Mesenchymal stem cell (in vitro differentiated cells and primary cell): ENCODE results near the gene CRACR2A.

ENCODE experiments used
- DNase-seq: peaks from one replicate; pipeline ENCODE4 v3.0.0-alpha.2; 2013
- H2AFZ ChIP-seq: one replicate; pipeline ENCODE4 v1.6.1; 2013; ENCODE audit warnings: low read depth, mild to moderate bottlenecking, control low read depth, inconsistent platforms, low read length, moderate library complexity
- H2AK5ac ChIP-seq: 2 replicates; pipeline ENCODE4 v1.6.1; 2013; ENCODE audit warnings: low read length, moderate library complexity, mild to moderate bottlenecking, inconsistent platforms; ENCODE audit not compliant: severe bottlenecking
- H2BK120ac ChIP-seq: one replicate; pipeline ENCODE4 v1.6.1; 2013; ENCODE audit warnings: low read depth, mild to moderate bottlenecking, inconsistent platforms, low read length, moderate library complexity
- H2BK12ac ChIP-seq, 2 experiments: one replicate each; pipeline ENCODE4 v1.6.1; 2013; ENCODE audit warnings: inconsistent platforms in 2 of 2, low read length in 2 of 2, mild to moderate bottlenecking in 2 of 2, moderate library complexity in 2 of 2, control low read depth in 1 of 2
- H2BK15ac ChIP-seq: one replicate; pipeline ENCODE4 v1.6.1; 2013; ENCODE audit warnings: mild to moderate bottlenecking, low read depth, inconsistent platforms; ENCODE audit not compliant: poor library complexity, severe bottlenecking
- H2BK5ac ChIP-seq: 2 replicates; pipeline ENCODE4 v1.6.1; 2013; ENCODE audit warnings: low read depth, mild to moderate bottlenecking, low read length, control low read depth, inconsistent platforms; ENCODE audit not compliant: poor library complexity, severe bottlenecking
- H3K14ac ChIP-seq, 2 experiments: one replicate each; pipeline ENCODE4 v1.6.1; 2013; ENCODE audit warnings: inconsistent platforms in 2 of 2, low read length in 2 of 2, control low read depth in 1 of 2, mild to moderate bottlenecking in 1 of 2, moderate library complexity in 1 of 2
- H3K18ac ChIP-seq, 2 experiments: one replicate each; pipeline ENCODE4 v1.6.1; 2013; ENCODE audit warnings: inconsistent platforms in 2 of 2, low read length in 2 of 2, control low read depth in 1 of 2, low read depth in 1 of 2, mild to moderate bottlenecking in 1 of 2
- H3K23ac ChIP-seq, 2 experiments: one replicate each; pipeline ENCODE4 v1.6.1; 2013; ENCODE audit warnings: inconsistent platforms in 2 of 2, low read length in 2 of 2, mild to moderate bottlenecking in 2 of 2, moderate library complexity in 2 of 2, control low read depth in 1 of 2
- H3K27ac ChIP-seq: 2 replicates; pipeline ENCODE4 v1.5.1; 2013; ENCODE audit warnings: mild to moderate bottlenecking, moderate library complexity, low read length, control low read depth, inconsistent platforms; ENCODE audit not compliant: poor library complexity, severe bottlenecking
- H3K27me3 ChIP-seq, 2 experiments: 2 replicates each; pipeline versions ENCODE4 v1.6.1 to v1.7.0; 2013; ENCODE audit warnings: low read length in 2 of 2, mild to moderate bottlenecking in 2 of 2, moderate library complexity in 2 of 2, control low read depth in 1 of 2, inconsistent platforms in 1 of 2; ENCODE audit not compliant: control insufficient read depth in 1 of 2, insufficient read depth in 1 of 2
- H3K36me3 ChIP-seq, 2 experiments: 2 replicates each; pipeline versions ENCODE4 v1.6.1 to v1.7.0; 2013; ENCODE audit warnings: low read length in 2 of 2, control low read depth in 1 of 2, inconsistent platforms in 1 of 2, low read depth in 1 of 2, mild to moderate bottlenecking in 1 of 2; ENCODE audit not compliant: insufficient read depth in 2 of 2, control insufficient read depth in 1 of 2
- H3K4ac ChIP-seq, 2 experiments: one replicate each; pipeline ENCODE4 v1.6.1; 2013; ENCODE audit warnings: inconsistent platforms in 2 of 2, low read length in 2 of 2, mild to moderate bottlenecking in 2 of 2, moderate library complexity in 2 of 2, control low read depth in 1 of 2, low read depth in 1 of 2
- H3K4me1 ChIP-seq: 2 replicates; pipeline ENCODE4 v1.6.1; 2013; ENCODE audit warnings: low read depth, low read length, control low read depth; ENCODE audit not compliant: control insufficient read depth, insufficient read depth
- H3K4me2 ChIP-seq: 2 replicates; pipeline ENCODE4 v1.6.1; 2013; ENCODE audit warnings: low read length, mild to moderate bottlenecking, inconsistent platforms; ENCODE audit not compliant: poor library complexity, severe bottlenecking
- H3K4me3 ChIP-seq, 2 experiments: 2 replicates each; pipeline versions ENCODE4 v1.5.1 to v1.7.0; 2013; ENCODE audit warnings: low read length in 2 of 2, mild to moderate bottlenecking in 2 of 2, control low read depth in 1 of 2, low read depth in 1 of 2; ENCODE audit not compliant: insufficient read depth in 1 of 2
- H3K79me1 ChIP-seq: replicated peaks from 2 replicates; pipeline ENCODE4 v1.6.1; 2013; ENCODE audit warnings: mild to moderate bottlenecking, control low read depth, low read length, inconsistent platforms; ENCODE audit not compliant: poor library complexity, severe bottlenecking
- H3K9ac ChIP-seq: 2 replicates; pipeline ENCODE4 v1.7.0; 2013; ENCODE audit warnings: mild to moderate bottlenecking, low read length, moderate library complexity
- H3K9me3 ChIP-seq: 2 replicates; pipeline ENCODE4 v1.7.0; 2013; ENCODE audit warnings: mild to moderate bottlenecking, low read length; ENCODE audit not compliant: control insufficient read depth
- H4K8ac ChIP-seq: one replicate; pipeline ENCODE4 v1.6.1; 2013; ENCODE audit warnings: inconsistent platforms, mild to moderate bottlenecking, low read length, moderate library complexity
- H4K91ac ChIP-seq: one replicate; pipeline ENCODE4 v1.6.1; 2013; ENCODE audit warnings: mild to moderate bottlenecking, low read length, inconsistent platforms
- WGBS: methylation state at CpG from one replicate; pipeline ENCODE4 v1.1.7; 2013; ENCODE audit warnings: mixed read lengths; 5-methylcytosine and 5-hydroxymethylcytosine counted together

Gene CRACR2A

GRCh38 chr12:3747976-3748619 lies 4.8 kb downstream of the CRACR2A start:
- Histone ChIP-seq H3K18ac (no peak overlapping the region), H2BK5ac (no peak overlapping the region), H3K9ac (no peak overlapping the region), H3K27ac (no peak overlapping the region), H3K79me1 (peaks cover 7% of the 10 kb centered on the region), H3K36me3 (peaks cover 3 to 5% of the 10 kb centered on the region in 2 experiments), H4K91ac (no peak overlapping the region), H2AFZ (no peak overlapping the region), H4K8ac (no peak overlapping the region), H2BK15ac (no peak overlapping the region), H3K14ac (no peak overlapping the region), H2BK12ac (no peak overlapping the region), H3K4ac (no peak overlapping the region), H3K9me3 (no peaks in the 10 kb centered on the region), H3K4me2 (no peak overlapping the region), H3K4me1 (peaks cover 11% of the 10 kb centered on the region), H3K23ac (no peak overlapping the region), H2BK120ac (no peak overlapping the region), H3K4me3 (no peak overlapping the region), H2AK5ac (no peak overlapping the region), H3K27me3 (no peaks in the 10 kb centered on the region)
- DNase-seq, result no peak
- WGBS, result 90% methylated on average over 5 of the region's 5 CpGs

GRCh38 chr12:3747543-3747942 lies 5.4 kb downstream of the CRACR2A start:
- Histone ChIP-seq H3K4me2 (no peak overlapping the region), H3K4me1 (peaks cover 6% of the 10 kb centered on the region), H2BK15ac (no peak overlapping the region), H3K27ac (no peak overlapping the region), H4K8ac (no peak overlapping the region), H2AFZ (no peak overlapping the region), H3K23ac (no peak overlapping the region), H3K9me3 (no peaks in the 10 kb centered on the region), H3K9ac (no peak overlapping the region), H2AK5ac (no peak overlapping the region), H2BK12ac (no peak overlapping the region), H2BK120ac (no peak overlapping the region), H2BK5ac (no peak overlapping the region), H3K18ac (no peak overlapping the region), H4K91ac (no peak overlapping the region), H3K4ac (no peak overlapping the region), H3K14ac (no peak overlapping the region), H3K79me1 (peaks cover 7% of the 10 kb centered on the region), H3K27me3 (no peaks in the 10 kb centered on the region), H3K4me3 (no peak overlapping the region), H3K36me3 (peaks cover 3 to 5% of the 10 kb centered on the region in 2 experiments)
- 64% methylated on average over 5 of the region's 6 CpGs for WGBS
- no peak for DNase-seq

GRCh38 chr12:3746758-3747157 lies 6.2 kb downstream of the CRACR2A start:
- DNase-seq, result no peak
- WGBS, result 84% methylated on average over 4 of the region's 4 CpGs

GRCh38 chr12:3745152-3745551 lies 7.8 kb downstream of the CRACR2A start:
- no peak for DNase-seq
- WGBS, result 95% methylated on average over 6 of the region's 6 CpGs

More at GRCh38 chr12:3746758-3747157, 6.2 kb downstream of the CRACR2A start:
- Histone ChIP-seq H3K4me1 (no peaks in the 10 kb centered on the region), H3K23ac (no peak overlapping the region), H2AFZ (no peak overlapping the region), H3K18ac (no peak overlapping the region), H3K4ac (no peak overlapping the region), H2BK120ac (no peak overlapping the region), H3K14ac (no peak overlapping the region), H3K4me2 (no peak overlapping the region), H3K4me3 (no peak overlapping the region), H4K91ac (no peak overlapping the region), H3K79me1 (peaks cover 7% of the 10 kb centered on the region), H4K8ac (no peak overlapping the region), H2BK5ac (no peak overlapping the region), H3K9ac (no peak overlapping the region), H2BK15ac (no peak overlapping the region), H3K9me3 (no peaks in the 10 kb centered on the region), H3K36me3 (peaks cover 3 to 5% of the 10 kb centered on the region in 2 experiments), H3K27me3 (no peaks in the 10 kb centered on the region), H2BK12ac (no peak overlapping the region), H2AK5ac (no peak overlapping the region), H3K27ac (no peak overlapping the region)

More at GRCh38 chr12:3745152-3745551, 7.8 kb downstream of the CRACR2A start:
- Histone ChIP-seq H3K27me3 (no peaks in the 10 kb centered on the region), H2AK5ac (no peak overlapping the region), H3K4ac (no peak overlapping the region), H3K4me1 (no peaks in the 10 kb centered on the region), H2BK12ac (no peak overlapping the region), H3K23ac (no peak overlapping the region), H3K9me3 (no peaks in the 10 kb centered on the region), H3K9ac (no peak overlapping the region), H2BK5ac (no peak overlapping the region), H2BK120ac (no peak overlapping the region), H2BK15ac (no peak overlapping the region), H3K4me2 (no peak overlapping the region), H3K14ac (no peak overlapping the region), H3K79me1 (peaks cover 7% of the 10 kb centered on the region), H2AFZ (no peak overlapping the region), H3K36me3 (peaks cover 3 to 5% of the 10 kb centered on the region in 2 experiments), H4K91ac (no peak overlapping the region), H3K4me3 (no peak overlapping the region), H3K18ac (no peak overlapping the region), H4K8ac (no peak overlapping the region), H3K27ac (no peak overlapping the region)
